Endodermal cell (in vitro differentiated cells): ENCODE results near the gene KCNQ2. TPM values are rescaled to one million over a fixed set of nuclear protein-coding genes. Genes with fewer than 3 reads are reported as not detected.
A peak's percentile ranks its signal among the peaks of the same experiment; 100 is the strongest.

Source experiments
- DNase-seq: peaks from one replicate; pipeline ENCODE4 v3.0.0-alpha.2; 2017
- H3K27ac ChIP-seq: 2 replicates; pipeline ENCODE4 v1.5.1; 2013; ENCODE audit warnings: mild to moderate bottlenecking, low read depth, low read length, moderate library complexity
- H3K27me3 ChIP-seq: 2 replicates; pipeline ENCODE4 v1.6.1; 2013; ENCODE audit warnings: mild to moderate bottlenecking, low read length, moderate library complexity; ENCODE audit not compliant: insufficient read depth, control insufficient read depth, poor library complexity, severe bottlenecking
- H3K36me3 ChIP-seq: 2 replicates; pipeline ENCODE4 v1.7.0; 2013; ENCODE audit warnings: mild to moderate bottlenecking, low read length, moderate library complexity; ENCODE audit not compliant: control insufficient read depth, insufficient read depth
- H3K4me1 ChIP-seq: one replicate; pipeline ENCODE4 v1.7.0; 2013; ENCODE audit warnings: low read length; ENCODE audit not compliant: control insufficient read depth, insufficient read depth
- H3K4me3 ChIP-seq: 2 replicates; pipeline ENCODE4 v1.5.1; 2013; ENCODE audit warnings: mild to moderate bottlenecking, low read length, moderate library complexity
- H3K9ac ChIP-seq: 2 replicates; pipeline ENCODE4 v1.6.1; 2013; ENCODE audit warnings: mild to moderate bottlenecking, low read length, moderate library complexity; ENCODE audit not compliant: poor library complexity, severe bottlenecking; ENCODE audit errors: extremely low read depth
- H3K9me3 ChIP-seq: 2 replicates; pipeline ENCODE4 v1.6.1; 2013; ENCODE audit warnings: mild to moderate bottlenecking, low read length, moderate library complexity; ENCODE audit not compliant: control insufficient read depth
- H3K27ac Mint-ChIP-seq: 2 replicates; pipeline ENCODE4 v1.8.0; 2020; ENCODE audit warnings: mixed read lengths
- H3K27me3 Mint-ChIP-seq: 2 replicates; pipeline ENCODE4 v1.8.0; 2021; ENCODE audit warnings: mild to moderate bottlenecking, mixed read lengths; ENCODE audit not compliant: insufficient read depth
- H3K36me3 Mint-ChIP-seq: 2 replicates; pipeline ENCODE4 v1.8.0; 2020; ENCODE audit warnings: low read depth, mixed read lengths
- H3K4me1 Mint-ChIP-seq: 2 replicates; pipeline ENCODE4 v1.8.0; 2020; ENCODE audit warnings: mixed read lengths
- H3K4me3 Mint-ChIP-seq: 2 replicates; pipeline ENCODE4 v1.8.0; 2020; ENCODE audit warnings: mild to moderate bottlenecking, moderate library complexity, mixed read lengths
- H3K9me3 Mint-ChIP-seq: 2 replicates; pipeline ENCODE4 v1.8.0; 2020; ENCODE audit warnings: mild to moderate bottlenecking, mixed read lengths
- WGBS, 2 experiments: methylation state at CpG; one replicate each; pipeline versions ENCODE4 v1.1.5 to v1.1.7; 2013; ENCODE audit warnings: missing lambda C conversion rate in 2 of 2, mixed read lengths in 1 of 2; ENCODE audit not compliant: insufficient coverage in 1 of 2, insufficient read length in 1 of 2; 5-methylcytosine and 5-hydroxymethylcytosine counted together
- total RNA-seq, 2 donors: library from RNA; stranded (reverse); fragmentation: NEBNext Ultra II Directional in 1 of 2; extraction: Animal tissue kit (Norgen Biotek cat#: 25700) in 1 of 2; gene quantifications; 2 replicates in 1 of 2; 3 replicates in 1 of 2; pipeline ENCODE4 v1.2.1, GENCODE V29; 2021
- TF ChIP-seq, protein P1 (sequence below): fragments of 200-600 bp; sonication (generic); conservative IDR thresholded peaks from 2 replicates; pipeline ENCODE4 v1.5.0; 2021; ENCODE audit warnings: antibody characterized with exemption, mild to moderate bottlenecking

The KCNQ2 gene
- total RNA-seq, 2 donors from 2014 or later: 36.4 to 62.8 TPM

DNA sequence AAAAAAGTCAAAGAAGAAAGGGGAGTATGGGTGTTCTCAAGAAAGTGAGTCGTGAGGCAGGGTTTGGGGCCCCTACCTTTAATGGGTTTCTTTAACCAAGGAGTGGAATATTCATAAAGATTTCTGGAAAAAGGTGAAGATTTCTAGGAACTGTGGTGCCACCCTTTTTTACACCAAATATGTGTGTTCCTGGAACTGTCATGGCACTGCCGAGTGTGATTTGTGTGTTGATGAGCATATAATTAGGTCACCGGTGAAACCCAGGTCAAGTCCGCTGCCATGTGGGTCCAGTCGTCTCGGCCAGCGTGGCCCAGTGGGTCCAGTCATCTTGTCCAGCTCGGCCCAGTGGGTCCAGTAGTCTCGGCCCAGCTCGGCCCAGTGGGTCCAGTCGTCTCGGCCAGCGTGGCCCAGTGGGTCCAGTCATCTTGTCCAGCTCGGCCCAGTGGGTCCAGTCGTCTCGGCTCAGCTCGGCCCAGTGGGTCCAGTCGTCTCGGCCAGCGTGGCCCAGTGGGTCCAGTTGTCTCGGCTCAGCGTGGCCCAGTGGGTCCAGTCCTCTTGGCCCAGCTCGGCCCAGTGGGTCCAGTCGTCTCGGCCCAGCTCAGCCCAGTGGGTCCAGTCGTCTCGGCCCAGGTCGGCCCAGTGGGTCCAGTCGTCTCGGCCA, 34.8 kb upstream of the KCNQ2 start:
- TF ChIP-seq, protein P1, sequence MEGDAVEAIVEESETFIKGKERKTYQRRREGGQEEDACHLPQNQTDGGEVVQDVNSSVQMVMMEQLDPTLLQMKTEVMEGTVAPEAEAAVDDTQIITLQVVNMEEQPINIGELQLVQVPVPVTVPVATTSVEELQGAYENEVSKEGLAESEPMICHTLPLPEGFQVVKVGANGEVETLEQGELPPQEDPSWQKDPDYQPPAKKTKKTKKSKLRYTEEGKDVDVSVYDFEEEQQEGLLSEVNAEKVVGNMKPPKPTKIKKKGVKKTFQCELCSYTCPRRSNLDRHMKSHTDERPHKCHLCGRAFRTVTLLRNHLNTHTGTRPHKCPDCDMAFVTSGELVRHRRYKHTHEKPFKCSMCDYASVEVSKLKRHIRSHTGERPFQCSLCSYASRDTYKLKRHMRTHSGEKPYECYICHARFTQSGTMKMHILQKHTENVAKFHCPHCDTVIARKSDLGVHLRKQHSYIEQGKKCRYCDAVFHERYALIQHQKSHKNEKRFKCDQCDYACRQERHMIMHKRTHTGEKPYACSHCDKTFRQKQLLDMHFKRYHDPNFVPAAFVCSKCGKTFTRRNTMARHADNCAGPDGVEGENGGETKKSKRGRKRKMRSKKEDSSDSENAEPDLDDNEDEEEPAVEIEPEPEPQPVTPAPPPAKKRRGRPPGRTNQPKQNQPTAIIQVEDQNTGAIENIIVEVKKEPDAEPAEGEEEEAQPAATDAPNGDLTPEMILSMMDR: no peak
- H3K4me1 Mint-ChIP-seq: no peaks in the 10 kb centered on the region
- Histone ChIP-seq H3K27me3 (no peaks in the 10 kb centered on the region), H3K4me1 (no peaks in the 10 kb centered on the region), H3K27ac (no peak overlapping the region), H3K9ac (no peak overlapping the region), H3K4me3 (no peak overlapping the region), H3K36me3 (no peaks in the 10 kb centered on the region), H3K9me3 (peaks cover 7% of the 10 kb centered on the region)
- peak; percentile 1 for DNase-seq
- H3K27me3 Mint-ChIP-seq: peaks cover 27% of the 10 kb centered on the region
- H3K27ac Mint-ChIP-seq: no peak overlapping the region
- 89 to 99% methylated on average over 18 to 30 of the region's 30 CpGs for WGBS, 2 experiments
- no peaks in the 10 kb centered on the region for H3K36me3 Mint-ChIP-seq
- peaks cover 7% of the 10 kb centered on the region for H3K9me3 Mint-ChIP-seq
- H3K4me3 Mint-ChIP-seq: no peak overlapping the region

DNA sequence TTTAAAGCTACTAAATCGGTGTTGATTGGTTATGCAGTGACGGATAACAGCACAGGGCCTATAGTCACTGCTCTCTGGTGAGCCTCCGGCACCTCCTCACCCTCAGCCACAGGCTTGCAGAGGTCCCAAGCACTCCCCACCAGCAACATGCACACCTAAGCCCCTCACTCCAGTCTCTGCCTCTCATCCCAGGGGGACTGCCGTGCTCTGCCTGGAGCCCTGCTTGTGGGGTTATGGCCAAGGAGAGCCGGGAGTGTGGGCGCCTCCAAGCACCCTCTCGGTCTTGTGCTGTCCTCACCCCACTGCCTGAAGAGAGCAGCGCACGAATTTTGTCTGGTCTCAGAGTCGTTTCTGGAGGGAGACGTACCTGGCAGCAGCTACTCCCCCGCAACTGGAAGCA, 33.3 kb upstream of the KCNQ2 start:
- Histone ChIP-seq H3K9me3 (peaks cover 7% of the 10 kb centered on the region), H3K9ac (no peak overlapping the region), H3K27ac (no peak overlapping the region), H3K27me3 (no peaks in the 10 kb centered on the region), H3K4me1 (no peaks in the 10 kb centered on the region), H3K4me3 (no peak overlapping the region), H3K36me3 (no peaks in the 10 kb centered on the region)
- no peak for DNase-seq
- Mint-ChIP-seq H3K36me3 (no peaks in the 10 kb centered on the region), H3K9me3 (peaks cover 7% of the 10 kb centered on the region), H3K27me3 (peaks cover 24% of the 10 kb centered on the region), H3K27ac (no peak overlapping the region), H3K4me3 (no peak overlapping the region), H3K4me1 (no peaks in the 10 kb centered on the region)
- WGBS, 2 experiments: 90 to 92% methylated on average over 6 to 11 of the region's 12 CpGs
- TF ChIP-seq, protein P1: no peak

DNA sequence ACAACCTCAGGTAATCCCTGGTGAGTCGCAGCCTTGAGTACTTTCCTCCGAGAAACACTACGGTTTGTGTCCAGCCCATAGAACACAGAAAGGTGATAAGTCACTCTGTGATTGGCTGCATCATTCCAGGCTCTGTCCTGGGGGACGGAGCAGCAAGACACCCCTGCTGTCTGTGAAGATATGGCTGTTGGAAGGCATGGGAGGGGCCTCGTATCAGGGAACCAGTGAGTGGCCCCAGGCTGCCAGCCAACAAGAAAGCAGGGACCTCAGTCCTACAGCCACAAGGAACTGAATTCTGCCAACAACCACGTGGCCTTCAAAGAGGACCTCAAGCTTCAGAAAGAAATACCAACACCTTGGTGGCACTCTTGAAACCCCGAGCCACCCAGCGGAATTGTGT, 32.8 kb upstream of the KCNQ2 start:
- Histone ChIP-seq H3K36me3 (no peaks in the 10 kb centered on the region), H3K9me3 (peaks cover 7% of the 10 kb centered on the region), H3K9ac (no peak overlapping the region), H3K4me1 (no peaks in the 10 kb centered on the region), H3K4me3 (no peak overlapping the region), H3K27ac (no peak overlapping the region), H3K27me3 (peaks cover under 1% of the 10 kb centered on the region)
- Mint-ChIP-seq H3K9me3 (peaks cover 7% of the 10 kb centered on the region), H3K36me3 (no peaks in the 10 kb centered on the region), H3K27ac (no peak overlapping the region), H3K4me3 (no peak overlapping the region), H3K27me3 (peaks cover 26% of the 10 kb centered on the region), H3K4me1 (no peaks in the 10 kb centered on the region)
- TF ChIP-seq, protein P1: no peak
- peak; percentile 14 for DNase-seq
- 91 to 92% methylated on average over 7 to 8 of the region's 8 CpGs for WGBS, 2 experiments
